ENCODE results near the gene CTCFL.
"Not testable (repeated sequence)": the region's sequence is repeated elsewhere in the genome, so short reads cannot be mapped to it uniquely, and the experiment has no call there.

Gene CTCFL

DNA sequence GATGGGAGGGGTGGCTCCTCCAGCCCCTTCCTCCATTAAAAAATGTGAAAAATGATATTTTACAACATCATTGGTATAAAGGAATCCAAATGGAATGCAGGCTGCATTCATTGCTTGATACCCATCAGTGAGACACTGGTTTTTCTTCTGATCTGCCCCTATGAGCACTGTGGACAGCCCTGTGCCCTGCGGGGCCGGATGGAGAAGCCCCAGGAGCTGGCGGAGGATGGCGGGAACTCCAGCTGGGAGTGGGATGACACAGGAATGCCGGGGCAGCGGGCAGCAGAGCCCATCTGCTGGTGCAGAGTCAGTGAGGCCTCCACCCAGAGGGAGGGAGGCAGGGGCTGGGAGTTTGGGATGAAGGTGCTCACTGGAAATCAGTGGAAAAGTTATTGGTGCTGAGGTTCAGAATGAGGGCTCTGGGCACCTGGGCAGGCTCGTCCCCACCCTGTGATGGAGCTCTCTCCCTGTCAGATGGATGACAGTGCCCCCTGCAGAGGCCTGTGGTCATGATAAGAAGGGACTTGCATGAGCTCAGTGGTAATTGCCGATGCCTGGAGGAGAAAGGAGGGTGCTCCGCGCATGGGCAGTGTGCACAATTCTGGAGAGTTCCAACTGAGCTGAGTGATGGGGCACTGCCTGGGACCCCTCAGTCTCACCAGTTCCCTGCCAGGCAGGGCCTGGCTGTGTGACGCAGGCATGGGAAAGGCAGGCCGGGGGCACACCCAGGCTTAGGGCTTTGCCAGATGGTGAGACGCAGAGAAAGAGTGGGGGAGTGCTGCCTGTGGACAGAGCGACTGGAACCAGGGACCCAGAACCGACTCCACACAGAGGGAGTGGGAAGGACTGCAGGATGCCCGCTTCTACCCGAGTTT lies 23.2 kb downstream of the CTCFL start:
- no peak for FAIRE-seq
- no peak for TF ChIP-seq SPI1 (IDR thresholded peaks at IDR 0.05; ENCODE audit: low read depth, low read length)

DNA sequence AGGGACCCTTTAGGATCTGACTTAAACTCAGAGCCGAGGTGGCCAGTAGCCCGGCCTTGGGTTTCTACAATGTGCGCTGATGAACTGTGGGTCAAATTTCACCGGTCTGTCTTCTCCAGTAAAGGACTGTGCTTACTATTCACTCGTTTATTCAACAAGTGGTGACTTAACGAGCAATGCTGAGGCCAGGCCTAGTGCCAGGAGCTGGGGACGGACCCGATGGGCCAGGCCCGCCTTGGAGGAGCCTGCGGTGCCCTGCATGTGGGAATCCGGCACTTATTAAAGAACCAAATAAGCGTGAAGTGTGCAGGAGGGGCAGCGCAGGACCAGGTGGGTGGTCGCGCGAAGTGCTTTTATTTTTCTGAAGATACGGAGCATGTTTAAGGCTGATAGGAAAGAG lies 24.0 kb downstream of the CTCFL start:
- DNase-seq (ENCODE audit: insufficient read length, low spot score) (no peak), FAIRE-seq (no peak)
- no peak for TF ChIP-seq PAX5 (IDR thresholded peaks at IDR 0.05; ENCODE audit: insufficient read depth, low read length, severe bottlenecking)
- TF ChIP-seq POLR2A (IDR thresholded peaks at IDR 0.05; ENCODE audit: low read depth, low read length): no peak
- no peak for TF ChIP-seq TAF1 (IDR thresholded peaks at IDR 0.05; ENCODE audit: low read depth, low read length)
- TF ChIP-seq POU2F2 (IDR thresholded peaks at IDR 0.05; ENCODE audit: low read depth, low read length): no peak
- TF ChIP-seq SPI1 (IDR thresholded peaks at IDR 0.05; ENCODE audit: low read depth, low read length): no peak
- no peak for TF ChIP-seq POLR2AphosphoS5 (IDR thresholded peaks at IDR 0.05; ENCODE audit: low read depth, low read length)

More for the DNA sequence above, 23.2 kb downstream of the CTCFL start:
- no peak for DNase-seq (ENCODE audit: insufficient read length, low spot score)

DNA sequence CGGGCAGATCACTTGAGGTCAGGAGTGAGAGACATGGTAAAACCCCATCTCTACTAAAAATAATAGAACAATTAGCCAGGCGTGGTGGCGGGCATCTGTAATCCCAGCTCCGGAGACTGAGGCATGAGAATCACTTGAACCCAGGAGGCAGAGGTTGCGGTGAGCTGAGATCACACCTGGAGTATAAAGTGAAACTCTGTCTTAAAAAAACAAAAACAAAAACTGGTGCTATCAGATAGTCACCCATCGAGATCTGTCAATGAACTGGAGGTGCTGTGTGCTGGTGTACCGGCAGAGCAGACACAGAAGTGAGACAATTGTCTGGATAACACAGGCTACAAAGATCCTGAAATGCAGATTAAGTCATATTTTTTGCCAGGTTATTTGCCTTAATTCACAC lies 24.7 kb downstream of the CTCFL start:
- TF ChIP-seq POU2F2 (IDR thresholded peaks at IDR 0.05; ENCODE audit: low read depth, low read length) (no peak), TAF1 (IDR thresholded peaks at IDR 0.05; ENCODE audit: low read depth, low read length) (no peak), PAX5 (IDR thresholded peaks at IDR 0.05; ENCODE audit: insufficient read depth, low read length, severe bottlenecking) (no peak), SPI1 (IDR thresholded peaks at IDR 0.05; ENCODE audit: low read depth, low read length) (no peak), POLR2AphosphoS5 (IDR thresholded peaks at IDR 0.05; ENCODE audit: low read depth, low read length) (no peak), POLR2A (IDR thresholded peaks at IDR 0.05; ENCODE audit: low read depth, low read length) (no peak)
- no peak for FAIRE-seq
- no peak for DNase-seq (ENCODE audit: insufficient read length, low spot score)

DNA sequence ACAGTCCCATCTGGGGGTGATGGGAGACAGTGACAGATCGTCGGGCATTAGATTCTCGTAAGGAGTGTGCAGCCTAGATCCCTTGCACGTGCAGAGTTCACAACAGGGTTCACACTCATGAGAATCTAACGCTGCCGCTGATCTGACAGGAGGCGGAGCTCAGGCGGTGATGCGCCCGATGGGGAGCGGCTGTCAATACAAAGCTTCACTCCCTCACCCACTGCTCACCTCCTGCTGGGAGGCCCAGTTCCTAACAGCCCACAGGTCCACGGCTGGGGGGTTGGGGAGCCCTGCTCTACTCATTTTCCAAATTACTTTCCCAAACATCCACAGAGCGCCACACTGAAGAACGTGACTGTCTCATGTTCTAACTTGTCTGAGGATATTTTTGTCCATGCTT lies 25.3 kb downstream of the CTCFL start:
- DNase-seq (ENCODE audit: insufficient read length, low spot score) (no peak), FAIRE-seq (no peak)
- TF ChIP-seq TAF1 (IDR thresholded peaks at IDR 0.05; ENCODE audit: low read depth, low read length) (no peak), SPI1 (IDR thresholded peaks at IDR 0.05; ENCODE audit: low read depth, low read length) (no peak), PAX5 (IDR thresholded peaks at IDR 0.05; ENCODE audit: insufficient read depth, low read length, severe bottlenecking) (no peak), POLR2AphosphoS5 (IDR thresholded peaks at IDR 0.05; ENCODE audit: low read depth, low read length) (no peak), POLR2A (IDR thresholded peaks at IDR 0.05; ENCODE audit: low read depth, low read length) (no peak), POU2F2 (IDR thresholded peaks at IDR 0.05; ENCODE audit: low read depth, low read length) (no peak)

DNA sequence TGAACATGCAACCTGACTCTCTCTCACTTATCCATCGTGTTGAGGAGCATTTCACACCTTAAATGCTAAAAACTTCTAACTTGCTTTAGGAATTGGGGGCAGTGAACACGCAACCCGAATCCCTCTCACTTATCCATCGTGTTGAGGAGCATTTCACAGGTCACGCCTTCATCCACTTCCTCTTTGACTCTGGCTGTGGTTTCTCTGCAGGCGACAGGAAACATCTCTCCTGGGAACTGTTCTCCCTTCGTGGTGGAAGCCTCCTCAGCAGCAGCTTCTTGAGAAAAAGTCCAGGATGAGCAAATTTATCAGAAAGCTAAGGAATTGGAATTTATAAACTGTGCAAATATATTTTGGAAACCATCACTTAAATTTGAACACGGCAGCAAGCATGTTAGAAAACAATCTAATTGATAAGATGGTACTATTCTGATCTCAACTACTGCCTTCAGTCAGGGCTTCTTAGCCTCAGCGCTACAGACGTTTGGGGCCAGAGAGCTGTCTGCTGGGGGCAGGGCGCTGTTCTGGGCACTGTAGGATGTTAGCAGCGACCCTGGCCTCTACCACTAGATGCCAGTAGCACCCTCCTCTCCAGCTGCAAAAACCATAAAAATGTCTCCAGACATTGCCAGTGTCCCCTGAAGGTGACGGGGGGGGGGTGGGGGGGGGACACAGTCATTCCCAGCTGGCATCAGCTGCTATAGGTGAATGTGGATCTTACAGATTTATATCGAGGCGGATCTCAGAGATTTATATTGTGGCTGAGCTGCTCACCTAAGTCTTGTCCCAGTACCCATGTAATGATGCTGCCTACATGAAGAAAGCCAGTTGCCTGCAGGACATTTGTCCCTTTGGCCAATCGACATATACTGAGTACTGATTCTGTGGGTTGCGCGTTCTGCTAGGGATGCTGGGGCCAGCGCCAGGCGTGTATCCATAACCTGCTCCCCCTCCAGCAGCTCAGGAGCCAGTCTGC lies 26.2 kb downstream of the CTCFL start:
- TF ChIP-seq POLR2AphosphoS5 (IDR thresholded peaks at IDR 0.05; ENCODE audit: low read depth, low read length) (no peak), SPI1 (IDR thresholded peaks at IDR 0.05; ENCODE audit: low read depth, low read length) (peak; percentile 88)
- FAIRE-seq: no peak
- DNase-seq (ENCODE audit: insufficient read length, low spot score): no peak

DNA sequence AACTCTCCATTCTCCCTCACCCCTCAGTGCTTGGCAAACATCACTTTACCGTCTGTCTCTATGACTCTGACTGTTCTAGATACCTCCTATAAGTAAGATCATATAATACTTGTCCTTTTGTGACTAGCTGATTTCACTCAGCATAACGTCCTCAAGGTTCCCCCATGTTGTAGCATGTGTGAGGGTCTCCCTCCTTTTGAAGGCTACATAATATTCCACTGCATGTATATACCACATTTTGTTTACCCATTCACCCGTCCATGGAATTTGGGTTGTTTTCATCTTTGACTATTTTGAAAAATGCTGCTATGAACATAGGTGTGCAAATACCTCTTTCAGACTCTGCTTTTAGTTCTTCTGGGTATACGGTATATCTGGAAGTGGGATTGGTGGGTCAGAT lies 28.3 kb downstream of the CTCFL start:
- FAIRE-seq (no peak), DNase-seq (ENCODE audit: insufficient read length, low spot score) (no peak)
- TF ChIP-seq TAF1 (IDR thresholded peaks at IDR 0.05; ENCODE audit: low read depth, low read length): no peak
- TF ChIP-seq POU2F2 (IDR thresholded peaks at IDR 0.05; ENCODE audit: low read depth, low read length): no peak
- TF ChIP-seq PAX5 (IDR thresholded peaks at IDR 0.05; ENCODE audit: insufficient read depth, low read length, severe bottlenecking): no peak
- no peak for TF ChIP-seq SPI1 (IDR thresholded peaks at IDR 0.05; ENCODE audit: low read depth, low read length)
- TF ChIP-seq POLR2A (IDR thresholded peaks at IDR 0.05; ENCODE audit: low read depth, low read length): no peak

DNA sequence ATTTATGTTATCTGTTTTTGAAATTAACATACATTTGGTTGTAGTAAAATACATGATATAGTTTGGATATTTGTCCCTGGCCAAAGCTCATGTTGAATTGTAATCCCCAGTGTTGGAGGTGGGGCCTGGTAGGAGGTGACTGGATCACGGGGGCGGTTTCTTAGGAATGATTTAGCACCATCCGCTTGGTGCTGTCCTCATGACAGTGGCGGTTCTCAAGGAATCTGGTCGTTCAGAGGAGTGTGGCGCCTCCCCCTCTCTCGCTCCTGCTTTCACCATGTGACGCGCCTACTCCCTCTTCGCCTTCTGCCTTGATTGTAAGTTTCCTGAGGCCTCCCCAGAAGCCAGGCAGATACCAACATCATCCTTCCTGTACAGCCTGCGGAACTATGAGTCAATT lies 29.0 kb downstream of the CTCFL start:
- TF ChIP-seq POLR2AphosphoS5 (IDR thresholded peaks at IDR 0.05; ENCODE audit: low read depth, low read length) (no peak), POU2F2 (IDR thresholded peaks at IDR 0.05; ENCODE audit: low read depth, low read length) (no peak)
- no peak for FAIRE-seq
- DNase-seq (ENCODE audit: insufficient read length, low spot score): no peak

DNA sequence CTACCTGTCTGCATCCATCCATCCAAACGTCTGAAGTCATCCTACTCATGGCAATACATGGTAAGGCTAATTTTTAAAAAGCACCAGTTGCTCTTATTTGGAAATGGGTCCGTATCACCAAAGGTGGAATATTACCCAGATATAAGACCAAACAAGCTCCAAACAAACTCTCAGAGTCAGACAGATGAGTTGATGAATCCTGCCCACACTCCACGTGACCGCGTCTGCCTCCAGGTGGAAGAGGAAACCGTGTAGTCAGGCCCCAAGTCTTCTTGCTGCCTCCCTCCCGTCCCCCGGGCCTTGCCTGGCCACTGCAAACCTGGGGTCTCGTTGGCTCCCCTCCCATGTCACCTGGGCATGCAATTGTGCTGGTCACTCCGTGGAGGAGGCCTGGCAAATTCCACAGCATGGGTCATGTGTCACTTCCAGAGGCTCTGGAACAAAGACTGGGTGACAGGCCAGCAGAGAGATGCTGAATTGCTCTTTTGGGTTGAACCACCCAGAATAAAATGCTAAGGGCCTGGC lies 31.8 kb downstream of the CTCFL start:
- DNase-seq (ENCODE audit: insufficient read length, low spot score) (no peak), FAIRE-seq (no peak)
- TF ChIP-seq POU2F2 (IDR thresholded peaks at IDR 0.05; ENCODE audit: low read depth, low read length) (no peak), SPI1 (IDR thresholded peaks at IDR 0.05; ENCODE audit: low read depth, low read length) (no peak), POLR2A (IDR thresholded peaks at IDR 0.05; ENCODE audit: low read depth, low read length) (no peak), TAF1 (IDR thresholded peaks at IDR 0.05; ENCODE audit: low read depth, low read length) (no peak), PAX5 (IDR thresholded peaks at IDR 0.05; ENCODE audit: insufficient read depth, low read length, severe bottlenecking) (no peak), POLR2AphosphoS5 (IDR thresholded peaks at IDR 0.05; ENCODE audit: low read depth, low read length) (no peak)

DNA sequence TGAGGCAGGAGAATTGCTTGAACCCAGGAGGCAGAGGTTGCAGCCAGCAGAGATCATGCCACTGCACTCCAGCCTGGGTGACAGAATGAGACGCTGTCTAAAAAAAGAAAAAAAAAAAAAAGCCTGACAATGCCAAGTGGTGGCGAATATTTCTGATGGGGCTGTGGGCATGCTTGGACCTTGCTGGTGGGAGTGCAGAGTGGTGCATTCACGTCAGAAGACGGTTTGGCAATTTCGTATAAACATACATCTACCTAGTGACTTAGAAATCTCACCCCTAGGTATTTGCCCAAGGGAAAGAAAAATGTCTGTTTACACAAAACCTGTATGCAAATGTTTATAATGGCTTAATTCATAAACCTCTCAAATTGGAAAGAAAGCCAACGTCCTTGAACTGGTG lies 33.6 kb downstream of the CTCFL start:
- DNase-seq (ENCODE audit: insufficient read length, low spot score): no peak
- TF ChIP-seq POU2F2 (IDR thresholded peaks at IDR 0.05; ENCODE audit: low read depth, low read length): no peak
- no peak for TF ChIP-seq PAX5 (IDR thresholded peaks at IDR 0.05; ENCODE audit: insufficient read depth, low read length, severe bottlenecking)
- no peak for TF ChIP-seq TAF1 (IDR thresholded peaks at IDR 0.05; ENCODE audit: low read depth, low read length)
- no peak for TF ChIP-seq SPI1 (IDR thresholded peaks at IDR 0.05; ENCODE audit: low read depth, low read length)
- TF ChIP-seq POLR2A (IDR thresholded peaks at IDR 0.05; ENCODE audit: low read depth, low read length): no peak
- TF ChIP-seq POLR2AphosphoS5 (IDR thresholded peaks at IDR 0.05; ENCODE audit: low read depth, low read length): no peak
- no peak for FAIRE-seq

DNA sequence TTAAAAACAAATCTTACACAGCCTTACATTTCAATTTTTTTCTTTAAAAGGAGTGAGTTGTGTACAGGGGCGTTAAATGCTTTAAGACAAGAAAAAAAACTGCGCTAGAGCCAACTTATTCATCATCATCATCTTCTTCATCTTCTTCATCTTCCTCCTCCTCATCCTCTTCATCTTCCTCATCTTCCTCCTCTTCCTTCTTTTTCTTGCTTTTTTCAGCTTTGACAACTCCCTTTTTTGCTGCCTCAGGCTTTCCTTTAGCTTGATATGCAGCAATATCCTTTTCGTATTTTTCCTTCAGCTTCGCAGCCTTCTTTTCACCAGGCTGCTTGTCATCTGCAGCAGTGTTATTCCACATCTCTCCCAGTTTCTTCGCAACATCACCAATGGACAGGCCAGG lies 36.7 kb downstream of the CTCFL start:
- DNase-seq (ENCODE audit: insufficient read length, low spot score); FAIRE-seq: not testable (repeated sequence)

Measured in GM12891 (cell line).